ENCODE data around the gene CYP4A22.
"Not testable (repeated sequence)": the region's sequence is repeated elsewhere in the genome, so short reads cannot be mapped to it uniquely, and the experiment has no call there.

DNA sequence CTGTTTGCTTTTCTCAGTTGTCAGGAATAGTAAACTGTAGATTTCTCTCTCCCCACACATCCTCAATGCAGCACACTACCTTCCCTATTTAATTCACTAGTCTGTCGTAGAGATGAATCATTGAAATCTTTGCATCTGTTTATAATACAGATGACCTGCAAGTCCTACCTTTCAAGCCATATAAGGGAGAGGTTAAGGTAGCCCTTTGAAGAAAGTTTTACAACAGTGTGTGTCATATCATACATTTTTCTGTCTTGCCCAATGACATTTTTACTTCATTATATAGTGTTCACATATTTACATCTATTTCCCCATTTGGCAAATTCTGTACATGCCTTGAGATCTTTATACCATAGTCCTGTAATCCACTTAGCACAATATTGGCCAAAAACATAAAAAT, 9.3 kb downstream of the CYP4A22 start:
- TF ChIP-seq, protein P1, sequence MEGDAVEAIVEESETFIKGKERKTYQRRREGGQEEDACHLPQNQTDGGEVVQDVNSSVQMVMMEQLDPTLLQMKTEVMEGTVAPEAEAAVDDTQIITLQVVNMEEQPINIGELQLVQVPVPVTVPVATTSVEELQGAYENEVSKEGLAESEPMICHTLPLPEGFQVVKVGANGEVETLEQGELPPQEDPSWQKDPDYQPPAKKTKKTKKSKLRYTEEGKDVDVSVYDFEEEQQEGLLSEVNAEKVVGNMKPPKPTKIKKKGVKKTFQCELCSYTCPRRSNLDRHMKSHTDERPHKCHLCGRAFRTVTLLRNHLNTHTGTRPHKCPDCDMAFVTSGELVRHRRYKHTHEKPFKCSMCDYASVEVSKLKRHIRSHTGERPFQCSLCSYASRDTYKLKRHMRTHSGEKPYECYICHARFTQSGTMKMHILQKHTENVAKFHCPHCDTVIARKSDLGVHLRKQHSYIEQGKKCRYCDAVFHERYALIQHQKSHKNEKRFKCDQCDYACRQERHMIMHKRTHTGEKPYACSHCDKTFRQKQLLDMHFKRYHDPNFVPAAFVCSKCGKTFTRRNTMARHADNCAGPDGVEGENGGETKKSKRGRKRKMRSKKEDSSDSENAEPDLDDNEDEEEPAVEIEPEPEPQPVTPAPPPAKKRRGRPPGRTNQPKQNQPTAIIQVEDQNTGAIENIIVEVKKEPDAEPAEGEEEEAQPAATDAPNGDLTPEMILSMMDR (IDR thresholded peaks at IDR 0.05), result not testable (repeated sequence)
- TF ChIP-seq POLR2A, POLR2AphosphoS5, EP300 (IDR thresholded peaks at IDR 0.05): not testable (repeated sequence)
